Measurements from ENCODE around the gene MGAM2. TPM values are rescaled to one million over a fixed set of nuclear protein-coding genes. Genes with fewer than 3 reads are reported as not detected.

The MGAM2 gene
- total and polyA plus RNA-seq, 2 donors (not counting 1 experiment from before 2014, with no cell fraction given), result not detected

DNA sequence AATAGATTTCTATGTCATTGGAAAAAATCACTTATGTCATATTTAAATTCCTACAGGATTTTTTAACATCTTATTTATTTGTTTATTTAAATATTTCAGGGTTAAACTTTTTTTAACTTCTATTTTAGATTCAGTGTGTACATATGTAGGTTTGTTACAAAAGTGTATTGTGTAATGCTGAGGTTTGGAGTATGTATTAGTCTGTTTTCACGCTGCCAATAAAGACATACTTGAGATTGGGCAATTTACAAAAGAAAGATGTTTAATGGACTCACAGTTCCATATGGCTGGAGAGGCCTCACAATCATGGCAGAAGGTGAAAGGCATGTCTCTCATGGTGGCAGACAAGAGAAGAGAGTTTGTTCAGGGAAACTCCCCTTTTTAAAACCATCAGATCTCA is 65.4 kb downstream of the MGAM2 start:
- Histone ChIP-seq H3K4me3 (replicated peaks in 1 of 4; ENCODE audit: control extremely low read depth in 1 of 4, insufficient read depth in 1 of 4, low read depth in 3 of 4, low read length in 4 of 4) (no peak overlapping the region), H3K27me3 (ENCODE audit: control insufficient read depth, insufficient read depth, low read length) (no peaks in the 10 kb centered on the region), H3K9me3 (ENCODE audit: control insufficient read depth, insufficient read depth, low read depth, low read length) (no peaks in the 10 kb centered on the region), H3K36me3 (ENCODE audit: control insufficient read depth, insufficient read depth, low read length) (no peaks in the 10 kb centered on the region), H3K4me1 (ENCODE audit: control insufficient read depth, extremely low read depth, insufficient read depth, low read length) (no peaks in the 10 kb centered on the region), H4K20me1 (ENCODE audit: control insufficient read depth, extremely low read depth, insufficient read depth, low read length) (no peaks in the 10 kb centered on the region), H3K4me2 (ENCODE audit: extremely low read depth, insufficient read depth, low read length) (no peak overlapping the region), H3K79me2 (ENCODE audit: control insufficient read depth, insufficient read depth, low read length) (no peaks in the 10 kb centered on the region), H3K9ac (ENCODE audit: insufficient read depth, low read length) (no peak overlapping the region), H2AFZ (ENCODE audit: low read length) (no peak overlapping the region), H3K27ac (ENCODE audit: insufficient read depth, low read length) (no peak overlapping the region)
- DNase-seq (ENCODE audit: low read depth in 2 of 2), result no peak
- TF ChIP-seq, protein P1, sequence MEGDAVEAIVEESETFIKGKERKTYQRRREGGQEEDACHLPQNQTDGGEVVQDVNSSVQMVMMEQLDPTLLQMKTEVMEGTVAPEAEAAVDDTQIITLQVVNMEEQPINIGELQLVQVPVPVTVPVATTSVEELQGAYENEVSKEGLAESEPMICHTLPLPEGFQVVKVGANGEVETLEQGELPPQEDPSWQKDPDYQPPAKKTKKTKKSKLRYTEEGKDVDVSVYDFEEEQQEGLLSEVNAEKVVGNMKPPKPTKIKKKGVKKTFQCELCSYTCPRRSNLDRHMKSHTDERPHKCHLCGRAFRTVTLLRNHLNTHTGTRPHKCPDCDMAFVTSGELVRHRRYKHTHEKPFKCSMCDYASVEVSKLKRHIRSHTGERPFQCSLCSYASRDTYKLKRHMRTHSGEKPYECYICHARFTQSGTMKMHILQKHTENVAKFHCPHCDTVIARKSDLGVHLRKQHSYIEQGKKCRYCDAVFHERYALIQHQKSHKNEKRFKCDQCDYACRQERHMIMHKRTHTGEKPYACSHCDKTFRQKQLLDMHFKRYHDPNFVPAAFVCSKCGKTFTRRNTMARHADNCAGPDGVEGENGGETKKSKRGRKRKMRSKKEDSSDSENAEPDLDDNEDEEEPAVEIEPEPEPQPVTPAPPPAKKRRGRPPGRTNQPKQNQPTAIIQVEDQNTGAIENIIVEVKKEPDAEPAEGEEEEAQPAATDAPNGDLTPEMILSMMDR (conservative IDR thresholded peaks at IDR 0.05 in 1 of 2, IDR thresholded peaks at IDR 0.05 in 1 of 2; ENCODE audit: low read depth in 1 of 2, low read length in 2 of 2), result no peak
- no peak for TF ChIP-seq EZH2 (IDR thresholded peaks at IDR 0.05; ENCODE audit: low read length, missing control alignments)

DNA sequence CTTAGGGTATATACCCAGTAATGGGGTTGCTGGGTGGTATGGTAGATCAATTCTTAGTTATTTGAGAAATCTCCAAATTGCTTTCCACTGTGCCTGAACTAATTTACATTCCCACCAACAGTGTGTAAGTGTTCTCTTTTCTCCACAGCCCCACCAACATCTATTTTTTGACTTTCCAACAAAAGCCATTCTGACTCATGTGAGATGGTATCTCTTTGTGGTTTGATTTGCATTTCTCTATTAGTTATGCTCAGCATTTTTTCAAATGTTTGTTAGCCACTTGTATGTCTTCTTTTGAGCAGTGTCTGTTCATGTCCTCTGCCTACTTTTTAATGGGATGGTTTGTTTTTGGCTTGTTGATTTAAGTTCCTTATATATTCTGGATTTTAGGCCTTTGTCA is 66.4 kb downstream of the MGAM2 start:
- no peaks in the 10 kb centered on the region for H3K4me1 ChIP-seq (ENCODE audit: control insufficient read depth, extremely low read depth, insufficient read depth, low read length)
- H3K4me3 ChIP-seq (replicated peaks in 1 of 4; ENCODE audit: control extremely low read depth in 1 of 4, insufficient read depth in 1 of 4, low read depth in 3 of 4, low read length in 4 of 4), result no peak overlapping the region
- no peak overlapping the region for H3K9ac ChIP-seq (ENCODE audit: insufficient read depth, low read length)
- H2AFZ ChIP-seq (ENCODE audit: low read length), result no peak overlapping the region
- H3K79me2 ChIP-seq (ENCODE audit: control insufficient read depth, insufficient read depth, low read length), result no peaks in the 10 kb centered on the region
- H3K36me3 ChIP-seq (ENCODE audit: control insufficient read depth, insufficient read depth, low read length), result no peaks in the 10 kb centered on the region
- H3K27ac ChIP-seq (ENCODE audit: insufficient read depth, low read length), result no peak overlapping the region
- H4K20me1 ChIP-seq (ENCODE audit: control insufficient read depth, extremely low read depth, insufficient read depth, low read length), result no peaks in the 10 kb centered on the region
- no peak for TF ChIP-seq EZH2 (IDR thresholded peaks at IDR 0.05; ENCODE audit: low read length, missing control alignments)
- TF ChIP-seq, protein P1 (conservative IDR thresholded peaks at IDR 0.05 in 1 of 2, IDR thresholded peaks at IDR 0.05 in 1 of 2; ENCODE audit: low read depth in 1 of 2, low read length in 2 of 2), result no peak
- H3K9me3 ChIP-seq (ENCODE audit: control insufficient read depth, insufficient read depth, low read depth, low read length), result no peaks in the 10 kb centered on the region
- no peaks in the 10 kb centered on the region for H3K27me3 ChIP-seq (ENCODE audit: control insufficient read depth, insufficient read depth, low read length)
- no peak overlapping the region for H3K4me2 ChIP-seq (ENCODE audit: extremely low read depth, insufficient read depth, low read length)
- DNase-seq (ENCODE audit: low read depth in 2 of 2), result peak in 1 of 2 donors; percentile 73

DNA sequence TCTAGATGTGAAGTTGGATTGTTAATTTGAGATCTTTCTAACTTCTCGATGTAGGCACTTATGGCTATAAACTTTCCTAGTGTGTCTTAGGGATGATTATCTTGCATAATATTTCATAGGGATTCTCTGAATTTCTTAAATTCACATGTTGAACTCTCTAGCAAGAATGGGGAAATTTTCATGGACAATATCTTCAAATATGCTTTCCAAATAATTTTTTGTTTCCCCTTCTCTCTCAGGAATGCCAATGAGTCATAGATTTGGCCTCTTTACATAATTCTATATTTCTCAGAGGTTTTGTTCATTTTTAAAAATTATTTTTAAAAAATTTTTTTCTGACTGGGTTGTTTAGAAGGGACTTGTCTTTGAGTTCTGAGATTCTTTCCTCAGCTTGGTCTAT is 68.9 kb downstream of the MGAM2 start:
- no peak for DNase-seq (ENCODE audit: low read depth in 2 of 2)
- H3K4me3 ChIP-seq (replicated peaks in 1 of 4; ENCODE audit: control extremely low read depth in 1 of 4, insufficient read depth in 1 of 4, low read depth in 3 of 4, low read length in 4 of 4), result no peak overlapping the region
- no peak overlapping the region for H3K27ac ChIP-seq (ENCODE audit: insufficient read depth, low read length)
- no peak overlapping the region for H2AFZ ChIP-seq (ENCODE audit: low read length)
- no peak for TF ChIP-seq EZH2 (IDR thresholded peaks at IDR 0.05; ENCODE audit: low read length, missing control alignments)
- TF ChIP-seq, protein P1 (conservative IDR thresholded peaks at IDR 0.05 in 1 of 2, IDR thresholded peaks at IDR 0.05 in 1 of 2; ENCODE audit: low read depth in 1 of 2, low read length in 2 of 2), result no peak
- no peak overlapping the region for H3K4me2 ChIP-seq (ENCODE audit: extremely low read depth, insufficient read depth, low read length)
- no peaks in the 10 kb centered on the region for H3K36me3 ChIP-seq (ENCODE audit: control insufficient read depth, insufficient read depth, low read length)
- no peaks in the 10 kb centered on the region for H4K20me1 ChIP-seq (ENCODE audit: control insufficient read depth, extremely low read depth, insufficient read depth, low read length)
- H3K4me1 ChIP-seq (ENCODE audit: control insufficient read depth, extremely low read depth, insufficient read depth, low read length), result no peaks in the 10 kb centered on the region
- no peaks in the 10 kb centered on the region for H3K79me2 ChIP-seq (ENCODE audit: control insufficient read depth, insufficient read depth, low read length)
- no peaks in the 10 kb centered on the region for H3K27me3 ChIP-seq (ENCODE audit: control insufficient read depth, insufficient read depth, low read length)
- H3K9ac ChIP-seq (ENCODE audit: insufficient read depth, low read length), result no peak overlapping the region
- H3K9me3 ChIP-seq (ENCODE audit: control insufficient read depth, insufficient read depth, low read depth, low read length), result no peaks in the 10 kb centered on the region
